Activated B cell treated with CpG ODN at 0.5 μM for 24 hours (primary cell): Measurements from ENCODE around the gene FAM216B. TPM values are rescaled to one million over a fixed set of nuclear protein-coding genes. Genes with fewer than 3 reads are reported as not detected.

ENCODE experiments used
- ATAC-seq: fragments of 200-7000 bp; cut with Tn5 transposase; one replicate; pipeline ENCODE4 v1.10.0; 2021; ENCODE audit warnings: low read depth, mild to moderate bottlenecking, moderate library complexity
- CTCF ChIA-PET: fragments of 350-600 bp; sonication (Branson Sonifier 250); formaldehyde crosslinking; loops from one replicate; lab custom pipeline; 2021; ENCODE audit warnings: antibody characterized with exemption; lab: Charles Lee
- POLR2A ChIA-PET: fragments of 350-600 bp; sonication (Branson Sonifier 250); formaldehyde crosslinking; loops from one replicate; lab custom pipeline; 2021; ENCODE audit warnings: antibody characterized with exemption; lab: Charles Lee
- DNase-seq: peaks from one replicate; pipeline ENCODE4 v3.0.0; 2022
- H3K27ac Mint-ChIP-seq: one replicate; pipeline ENCODE4 v1.8.0; 2020; ENCODE audit warnings: mixed read lengths
- H3K27me3 Mint-ChIP-seq: one replicate; pipeline ENCODE4 v1.8.0; 2021; ENCODE audit warnings: mixed read lengths
- H3K36me3 Mint-ChIP-seq: one replicate; pipeline ENCODE4 v1.8.0; 2021; ENCODE audit warnings: low read depth, mixed read lengths
- H3K4me1 Mint-ChIP-seq: one replicate; pipeline ENCODE4 v1.8.0; 2021; ENCODE audit warnings: mixed read lengths
- H3K4me3 Mint-ChIP-seq: one replicate; pipeline ENCODE4 v1.8.0; 2020; ENCODE audit warnings: mild to moderate bottlenecking, mixed read lengths
- H3K9me3 Mint-ChIP-seq: one replicate; pipeline ENCODE4 v1.8.0; 2020; ENCODE audit warnings: mixed read lengths
- CTCF ChIP-seq: fragments of 200-600 bp; IDR thresholded peaks from one replicate; pipeline ENCODE4 v1.8.0; 2022; ENCODE audit warnings: antibody characterized with exemption, mild to moderate bottlenecking
- intact Hi-C: fragments of 100-400 bp; cut with micrococcal nuclease; formaldehyde crosslinking; loops from one replicate; pipeline ENCODE4 v1.15.1; 2024
- total RNA-seq: library from RNA; stranded (reverse); gene quantifications from 2 replicates; pipeline ENCODE4 v1.2.3, GENCODE V29; 2022

Gene FAM216B
- total RNA-seq, 1 donor from 2014 or later: not detected

DNA sequence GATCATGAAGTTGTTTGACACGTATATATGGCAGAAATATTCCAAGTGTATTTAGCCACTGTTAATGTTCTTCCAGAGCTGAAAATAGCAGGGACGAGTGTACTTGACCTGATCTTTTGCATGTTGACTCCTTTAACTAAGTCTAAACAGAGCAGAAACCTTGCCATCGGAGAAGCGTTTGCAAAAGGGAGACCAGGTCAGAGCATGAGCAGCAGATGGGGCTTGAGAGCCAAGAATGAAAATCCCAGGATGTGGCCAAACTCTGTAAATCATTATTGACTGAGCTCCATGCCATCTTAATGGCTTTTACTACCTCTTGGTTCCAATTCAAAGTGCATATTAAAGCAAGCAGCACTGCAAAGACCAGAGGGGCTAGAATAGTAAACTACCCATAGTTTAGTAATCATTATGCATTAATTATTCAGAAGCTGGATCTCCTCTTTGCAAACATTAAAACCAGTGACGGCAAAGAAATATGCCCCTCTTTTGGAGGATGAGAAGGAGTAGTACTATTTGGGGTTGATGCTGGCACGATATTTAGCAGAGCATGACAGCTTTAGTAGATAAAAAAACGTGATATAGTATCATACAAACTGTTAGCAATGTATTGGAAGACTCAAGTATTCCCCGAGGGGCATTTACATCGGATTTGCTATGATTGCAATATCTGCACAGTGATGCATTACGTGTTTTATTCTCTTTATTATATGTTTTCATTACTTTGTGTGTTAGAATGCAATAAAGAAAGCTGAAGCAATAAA, 55.7 kb downstream of the FAM216B start:
- ATAC-seq (no peak), DNase-seq (no peak)
- Mint-ChIP-seq H3K4me1 (no peaks in the 10 kb centered on the region), H3K27me3 (peaks cover 7% of the 10 kb centered on the region), H3K9me3 (no peaks in the 10 kb centered on the region), H3K27ac (no peak overlapping the region), H3K36me3 (no peaks in the 10 kb centered on the region), H3K4me3 (no peak overlapping the region)
- ChIA-PET POLR2A (no interaction called here), CTCF (no interaction called here)
- intact Hi-C loops: loop anchor here (5.0 kb wide), 1 partner anchor 965 kb away; no protein-coding TSS in a partner anchor
- no peak for TF ChIP-seq CTCF

Other genes starting within 250 kb of the FAM216B start
- 0.34 and 0.60 TPM in 2 replicates for gene TNFSF11, start 207.4 kb upstream of the FAM216B start, total RNA-seq
- gene EPSTI1, start 210.7 kb downstream of the FAM216B start, total RNA-seq: 30.6 and 32.8 TPM in 2 replicates
- gene DNAJC15, start 242.0 kb downstream of the FAM216B start, total RNA-seq: 19.1 and 19.3 TPM in 2 replicates